PC-3 (cell line): Measurements from ENCODE around the gene ACAP1. TPM values are rescaled to one million over a fixed set of nuclear protein-coding genes. Genes with fewer than 3 reads are reported as not detected.
"Not testable (repeated sequence)": the region's sequence is repeated elsewhere in the genome, so short reads cannot be mapped to it uniquely, and the experiment has no call there.

Experiments
- ATAC-seq: fragments of 200-7000 bp; cut with Tn5 transposase; 2 replicates; pipeline ENCODE4 v1.9.1; 2020; ENCODE audit warnings: mild to moderate bottlenecking, moderate library complexity
- BruUV-seq: library from RNA; stranded (reverse); fragments of 400-500 nt; replicated peaks from 2 replicates; lab custom pipeline; 2021; lab: Mats Ljungman, UMichigan
- CTCF ChIA-PET: fragments of 300-600 bp; sonication (Branson Sonifier 250); formaldehyde crosslinking; loops from one replicate; lab custom pipeline; 2022; ENCODE audit warnings: antibody characterized with exemption; lab: Charles Lee
- POLR2A ChIA-PET: fragments of 300-600 bp; sonication (Branson Sonifier 250); formaldehyde crosslinking; loops from one replicate; lab custom pipeline; 2022; ENCODE audit warnings: antibody characterized with exemption; ENCODE audit not compliant: unreplicated experiment; lab: Charles Lee
- DNase-seq: peaks from one replicate; pipeline ENCODE4 v3.0.0-alpha.2; 2015
- H2AFZ ChIP-seq: fragments of 300-600 bp; sonication (generic); 2 replicates; pipeline ENCODE4 v1.6.0; 2016; ENCODE audit warnings: antibody characterized with exemption, low read length
- H3F3A ChIP-seq: fragments of 300-600 bp; sonication (generic); one replicate; pipeline ENCODE4 v1.6.0; 2017; ENCODE audit warnings: antibody characterized with exemption, low read length, control low read depth, mild to moderate bottlenecking; ENCODE audit not compliant: unreplicated experiment
- H3K27ac ChIP-seq: fragments of 300-600 bp; sonication (generic); 2 replicates; pipeline ENCODE4 v1.5.1; 2016; ENCODE audit warnings: mild to moderate bottlenecking, low read length
- H3K27me3 ChIP-seq: fragments of 300-600 bp; sonication (generic); 2 replicates; pipeline ENCODE4 v1.6.1; 2016; ENCODE audit warnings: low read length, mixed read lengths
- H3K36me3 ChIP-seq: fragments of 300-600 bp; sonication (generic); 2 replicates; pipeline ENCODE4 v1.6.1; 2016; ENCODE audit warnings: low read depth, mixed run types, low read length, mixed read lengths
- H3K4me1 ChIP-seq: fragments of 300-600 bp; sonication (generic); 2 replicates; pipeline ENCODE4 v1.5.1; 2016; ENCODE audit warnings: low read length; ENCODE audit not compliant: insufficient read depth
- H3K4me2 ChIP-seq: fragments of 300-600 bp; sonication (generic); 2 replicates; pipeline ENCODE4 v1.6.0; 2016; ENCODE audit warnings: low read length
- H3K4me3 ChIP-seq: fragments of 300-600 bp; sonication (generic); 2 replicates; pipeline ENCODE4 v1.5.1; 2016; ENCODE audit warnings: mild to moderate bottlenecking, low read length, mixed read lengths
- H3K79me2 ChIP-seq: fragments of 300-600 bp; sonication (generic); 2 replicates; pipeline ENCODE4 v1.6.1; 2017; ENCODE audit warnings: low read length, mixed read lengths
- H3K9ac ChIP-seq: fragments of 300-600 bp; sonication (generic); 2 replicates; pipeline ENCODE4 v1.6.0; 2016; ENCODE audit warnings: mild to moderate bottlenecking, low read length
- H3K9me2 ChIP-seq: fragments of 300-600 bp; sonication (generic); replicated peaks from 2 replicates; pipeline ENCODE4 v1.6.1; 2016; ENCODE audit warnings: mixed run types, low read length, mixed read lengths
- H3K9me3 ChIP-seq: fragments of 300-600 bp; sonication (generic); 2 replicates; pipeline ENCODE4 v1.6.1; 2016; ENCODE audit warnings: low read length, mixed read lengths
- H4K20me1 ChIP-seq: fragments of 300-600 bp; sonication (generic); 2 replicates; pipeline ENCODE4 v1.6.1; 2016; ENCODE audit warnings: low read length, mixed read lengths
- CTCF ChIP-seq: fragments of 300-600 bp; sonication (generic); conservative IDR thresholded peaks from 2 replicates; pipeline ENCODE4 v1.5.1; 2017; ENCODE audit warnings: antibody characterized with exemption, low read depth, mild to moderate bottlenecking, low read length
- EZH2 ChIP-seq: fragments of 300-600 bp; sonication (generic); IDR thresholded peaks from one replicate; pipeline ENCODE4 v1.6.1; 2017; ENCODE audit warnings: antibody characterized with exemption, mild to moderate bottlenecking, low read length; ENCODE audit not compliant: unreplicated experiment
- EZH2phosphoT487 ChIP-seq: fragments of 300-600 bp; sonication (generic); IDR thresholded peaks from 2 replicates; pipeline ENCODE4 v1.6.1; 2018; ENCODE audit warnings: mild to moderate bottlenecking, antibody characterized with exemption, low read length, borderline replicate concordance
- intact Hi-C: fragments of 100-400 bp; cut with micrococcal nuclease; formaldehyde crosslinking; loops from 2 replicates; pipeline ENCODE4 v1.9.0; 2023
- total RNA-seq: library from RNA; depleted of rRNA; stranded (reverse); fragments of >200 nt; gene quantifications from 2 replicates; pipeline ENCODE4 v1.2.3, GENCODE V29; 2014

ACAP1 gene
- total RNA-seq, 1 experiment from 2014 or later = not detected

GRCh38 chr17:7361906-7362305, 25.6 kb downstream of the ACAP1 start:
- Histone ChIP-seq H3K9me2 (no peaks in the 10 kb centered on the region), H2AFZ (no peak overlapping the region)

GRCh38 chr17:7363311-7363710, 27.0 kb downstream of the ACAP1 start:
- Histone ChIP-seq H3K4me3 (no peak overlapping the region), H3K9me2 (no peaks in the 10 kb centered on the region), H3K9ac (no peak overlapping the region), H4K20me1 (no peaks in the 10 kb centered on the region), H3K36me3 (no peaks in the 10 kb centered on the region), H3K4me2 (no peak overlapping the region), H2AFZ (no peak overlapping the region), H3K79me2 (no peaks in the 10 kb centered on the region), H3F3A (no peaks in the 10 kb centered on the region), H3K9me3 (no peaks in the 10 kb centered on the region), H3K4me1 (no peaks in the 10 kb centered on the region), H3K27me3 (no peaks in the 10 kb centered on the region), H3K27ac (no peak overlapping the region)
- ChIA-PET CTCF (no interaction called here), POLR2A (no interaction called here)
- TF ChIP-seq EZH2phosphoT487 (no peak), CTCF (no peak), EZH2 (no peak)
- BruUV-seq = no TSS peak
- intact Hi-C loops = no loop called here
- DNase-seq = peak; percentile 26
- ATAC-seq = no peak

More at GRCh38 chr17:7361906-7362305, 25.6 kb downstream of the ACAP1 start:
- ChIA-PET POLR2A (no interaction called here), CTCF (no interaction called here)
- TF ChIP-seq EZH2phosphoT487 (no peak), EZH2 (no peak), CTCF (no peak)
- Histone ChIP-seq H3K4me3 (no peak overlapping the region), H3K36me3 (no peaks in the 10 kb centered on the region), H3K4me2 (no peak overlapping the region), H3K79me2 (no peaks in the 10 kb centered on the region), H3F3A (no peaks in the 10 kb centered on the region), H3K9ac (no peak overlapping the region), H3K27ac (no peak overlapping the region), H3K4me1 (no peaks in the 10 kb centered on the region), H3K9me3 (no peaks in the 10 kb centered on the region), H4K20me1 (no peaks in the 10 kb centered on the region), H3K27me3 (no peaks in the 10 kb centered on the region)
- ATAC-seq (no peak), DNase-seq (no peak)
- intact Hi-C loops = no loop called here
- BruUV-seq = no TSS peak

- H3K4me3 ChIP-seq, H2AFZ ChIP-seq, H3K27ac ChIP-seq, H3K27me3 ChIP-seq, ATAC-seq, BruUV-seq, H3K79me2 ChIP-seq, DNase-seq, CTCF ChIA-PET, H3F3A ChIP-seq, intact Hi-C loops, H3K4me1 ChIP-seq, H3K9me2 ChIP-seq, H3K9me3 ChIP-seq, H3K36me3 ChIP-seq, POLR2A ChIA-PET, H3K9ac ChIP-seq, H4K20me1 ChIP-seq, H3K4me2 ChIP-seq: not testable (repeated sequence)
These were observed 29.6 kb downstream of the ACAP1 start for GRCh38 chr17:7365963-7366362.
